Forelimb muscle (tissue), 1 donor: ENCODE data around the gene PDP2. TPM values are rescaled to one million over a fixed set of nuclear protein-coding genes. Genes with fewer than 3 reads are reported as not detected.
"Not testable (repeated sequence)": the region's sequence is repeated elsewhere in the genome, so short reads cannot be mapped to it uniquely, and the experiment has no call there.

ENCODE experiments used
- DNase-seq: peaks from one replicate; pipeline ENCODE4 v3.0.0-alpha.2; 2013; ENCODE audit warnings: low read depth
- polyA plus RNA-seq: library from polyadenylated mRNA; unstranded; fragments of 120-200 nt; gene quantifications from one replicate; pipeline ENCODE4 v1.2.1, GENCODE V29; 2013; ENCODE audit not compliant: insufficient read length

The PDP2 gene
- polyA plus RNA-seq, 1 donor = 3.3 TPM

GRCh38 chr16:66886321-66886720 is 6.0 kb downstream of the PDP2 start:
- no peak for DNase-seq

GRCh38 chr16:66886914-66887313 is 6.6 kb downstream of the PDP2 start:
- DNase-seq = no peak

- DNase-seq = no peak
These were observed 8.6 kb downstream of the PDP2 start for GRCh38 chr16:66888647-66889615.

- no peak for DNase-seq
These were observed 9.3 kb downstream of the PDP2 start for GRCh38 chr16:66889622-66890021.

- no peak for DNase-seq
These were observed 10.5 kb downstream of the PDP2 start for GRCh38 chr16:66890799-66891198.

- DNase-seq = no peak
These were observed 11.0 kb downstream of the PDP2 start for GRCh38 chr16:66891360-66891759.

GRCh38 chr16:66891797-66892196 is 11.5 kb downstream of the PDP2 start:
- no peak for DNase-seq

GRCh38 chr16:66894055-66894454 is 13.7 kb downstream of the PDP2 start:
- DNase-seq = no peak

GRCh38 chr16:66894948-66895688 is 14.8 kb downstream of the PDP2 start:
- peak; percentile 41 for DNase-seq

GRCh38 chr16:66895689-66895979 is 15.3 kb downstream of the PDP2 start:
- DNase-seq = no peak

GRCh38 chr16:66895999-66896398 is 15.7 kb downstream of the PDP2 start:
- DNase-seq = no peak

GRCh38 chr16:66896682-66897081 is 16.4 kb downstream of the PDP2 start:
- DNase-seq = not testable (repeated sequence)

- no peak for DNase-seq
These were observed 17.9 kb downstream of the PDP2 start for GRCh38 chr16:66898207-66898606.

- DNase-seq = no peak
These were observed 18.6 kb downstream of the PDP2 start for GRCh38 chr16:66898933-66899309.

GRCh38 chr16:66899310-66899944 is 19.1 kb downstream of the PDP2 start:
- DNase-seq = no peak

GRCh38 chr16:66899945-66900710 is 19.8 kb downstream of the PDP2 start:
- no peak for DNase-seq

- DNase-seq = no peak
These were observed 20.6 kb downstream of the PDP2 start for GRCh38 chr16:66900721-66901441.

GRCh38 chr16:66901626-66902025 is 21.3 kb downstream of the PDP2 start:
- DNase-seq = no peak

- DNase-seq = no peak
These were observed 22.6 kb downstream of the PDP2 start for GRCh38 chr16:66902648-66903543.
